ENCODE measurements around the gene WNT5A. TPM values are rescaled to one million over a fixed set of nuclear protein-coding genes. Genes with fewer than 3 reads are reported as not detected.
A peak's percentile ranks its signal among the peaks of the same experiment; 100 is the strongest.

WNT5A gene
- total RNA-seq, 4 donors from 2014 or later: 3.1 to 46.3 (median 11.3) TPM

GRCh38 chr3:55477306-55478303 is 9.5 kb downstream of the WNT5A start:
- H3K27ac ChIP-seq: no peak overlapping the region
- peaks cover 0 to 27% (median 7%) of the 10 kb centered on the region in 3 donors for H3K4me1 ChIP-seq
- H3K9me3 ChIP-seq: no peaks in the 10 kb centered on the region
- peaks cover 15% of the 10 kb centered on the region for H3K27me3 ChIP-seq
- no peak for ATAC-seq
- no peak overlapping the region for H3K4me3 ChIP-seq
- WGBS, 2 donors (ENCODE audit: low coverage in 1 of 2): 83 to 85% methylated on average over 7 to 8 of the region's 9 CpGs
- H3K36me3 ChIP-seq: peaks cover 0 to 13% of the 10 kb centered on the region in 2 donors
- TF ChIP-seq POLR2A (IDR thresholded peaks at IDR 0.05) (no peak), POLR2AphosphoS5 (IDR thresholded peaks at IDR 0.05) (no peak), CTCF (IDR thresholded peaks at IDR 0.05) (no peak)

GRCh38 chr3:55476515-55476914 is 10.6 kb downstream of the WNT5A start:
- Histone ChIP-seq H3K27ac (no peak overlapping the region), H3K4me3 (no peak overlapping the region), H3K36me3 (peaks cover 0 to 13% of the 10 kb centered on the region in 2 donors), H3K4me1 (peaks cover 0 to 22% (median 7%) of the 10 kb centered on the region in 3 donors), H3K27me3 (peaks cover 4% of the 10 kb centered on the region), H3K9me3 (no peaks in the 10 kb centered on the region)
- no peak for TF ChIP-seq EP300 (IDR thresholded peaks at IDR 0.05)
- TF ChIP-seq CTCF (IDR thresholded peaks at IDR 0.05): no peak
- no peak for TF ChIP-seq POLR2AphosphoS5 (IDR thresholded peaks at IDR 0.05)
- no peak for TF ChIP-seq POLR2A (IDR thresholded peaks at IDR 0.05)
- no peak for ATAC-seq
- 53 to 60% methylated on average over 3 of the region's 3 CpGs for WGBS, 2 donors (ENCODE audit: low coverage in 1 of 2)

- Histone ChIP-seq H3K4me3 (no peak overlapping the region), H3K9me3 (no peaks in the 10 kb centered on the region), H3K27ac (no peak overlapping the region), H3K4me1 (peaks cover 0 to 12% (median 0%) of the 10 kb centered on the region in 3 donors), H3K36me3 (peaks cover 0 to 29% of the 10 kb centered on the region in 2 donors), H3K27me3 (no peaks in the 10 kb centered on the region)
- no peak for ATAC-seq
- no peak for TF ChIP-seq CTCF (IDR thresholded peaks at IDR 0.05)
- TF ChIP-seq POLR2AphosphoS5 (IDR thresholded peaks at IDR 0.05): no peak
- TF ChIP-seq EP300 (IDR thresholded peaks at IDR 0.05): no peak
- no peak for TF ChIP-seq POLR2A (IDR thresholded peaks at IDR 0.05)
- 87 to 89% methylated on average over 11 to 14 of the region's 44 CpGs for WGBS, 2 donors (ENCODE audit: low coverage in 1 of 2)
Observed at GRCh38 chr3:55474213-55474632, 12.9 kb downstream of the WNT5A start.

- Histone ChIP-seq H3K9me3 (no peaks in the 10 kb centered on the region), H3K27me3 (no peaks in the 10 kb centered on the region), H3K27ac (no peak overlapping the region), H3K4me3 (no peak overlapping the region), H3K36me3 (peaks cover 0 to 32% of the 10 kb centered on the region in 2 donors), H3K4me1 (peaks cover 0 to 12% (median 0%) of the 10 kb centered on the region in 3 donors)
- WGBS, 2 donors (ENCODE audit: low coverage in 1 of 2): 84 to 96% methylated on average over 4 to 6 of the region's 6 CpGs
- TF ChIP-seq POLR2A (IDR thresholded peaks at IDR 0.05): no peak
- no peak for ATAC-seq
Observed at GRCh38 chr3:55473788-55474187, 13.3 kb downstream of the WNT5A start.

GRCh38 chr3:55471522-55472280 is 15.4 kb downstream of the WNT5A start:
- Histone ChIP-seq H3K27ac (no peak overlapping the region), H3K27me3 (no peaks in the 10 kb centered on the region), H3K4me1 (peaks cover 0 to 12% (median 0%) of the 10 kb centered on the region in 3 donors), H3K4me3 (no peak overlapping the region), H3K9me3 (no peaks in the 10 kb centered on the region), H3K36me3 (peaks cover 0 to 33% of the 10 kb centered on the region in 2 donors)
- peak; percentile 41 for ATAC-seq
- TF ChIP-seq POLR2A (IDR thresholded peaks at IDR 0.05) (no peak), EP300 (IDR thresholded peaks at IDR 0.05) (no peak), CTCF (IDR thresholded peaks at IDR 0.05) (no peak)
- 75 to 82% methylated on average over 2 to 3 of the region's 8 CpGs for WGBS, 2 donors (ENCODE audit: low coverage in 1 of 2)
